IPS DF 4.7 (cell line): ENCODE results near the gene CPEB4.

Source experiments
- DNase-seq: peaks from one replicate; pipeline ENCODE4 v3.0.0-alpha.2; 2013; ENCODE audit warnings: low spot score; ENCODE audit errors: extremely low read depth

CPEB4 gene

DNA sequence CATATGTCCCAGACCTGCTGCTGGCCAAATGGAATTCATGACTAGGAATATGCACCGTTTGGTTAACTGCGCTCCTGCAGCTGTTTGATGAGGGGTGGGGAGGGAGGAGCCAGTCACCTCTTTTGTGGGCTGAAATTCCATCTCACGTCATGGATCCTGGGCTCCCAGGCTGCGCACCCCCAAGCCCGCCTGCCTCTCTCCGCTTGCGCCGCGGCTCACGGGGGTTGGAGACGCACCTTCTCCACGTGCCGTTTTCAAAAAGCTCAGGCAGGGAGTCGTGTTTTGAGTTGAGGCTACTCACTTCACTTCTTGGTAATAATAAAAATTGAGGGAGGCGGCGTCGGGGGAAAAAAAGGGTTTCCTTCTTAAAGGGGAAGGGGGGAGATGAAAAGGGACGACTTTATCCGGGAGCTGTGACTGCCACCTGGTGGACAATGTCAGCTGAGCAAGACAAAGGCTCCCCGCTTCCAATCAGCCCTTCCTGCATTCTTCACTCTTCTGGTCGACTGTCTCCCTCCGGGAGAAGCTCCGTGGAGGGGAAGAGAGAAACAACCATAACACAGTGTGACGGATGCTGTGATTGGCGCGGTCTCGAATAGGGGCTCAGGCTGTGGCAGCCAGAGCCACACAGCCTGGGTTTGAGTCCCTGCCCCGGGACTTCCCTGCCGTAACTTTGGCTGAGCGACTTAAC lies 84.9 kb downstream of the CPEB4 start:
- DNase-seq = peak; percentile 83

DNA sequence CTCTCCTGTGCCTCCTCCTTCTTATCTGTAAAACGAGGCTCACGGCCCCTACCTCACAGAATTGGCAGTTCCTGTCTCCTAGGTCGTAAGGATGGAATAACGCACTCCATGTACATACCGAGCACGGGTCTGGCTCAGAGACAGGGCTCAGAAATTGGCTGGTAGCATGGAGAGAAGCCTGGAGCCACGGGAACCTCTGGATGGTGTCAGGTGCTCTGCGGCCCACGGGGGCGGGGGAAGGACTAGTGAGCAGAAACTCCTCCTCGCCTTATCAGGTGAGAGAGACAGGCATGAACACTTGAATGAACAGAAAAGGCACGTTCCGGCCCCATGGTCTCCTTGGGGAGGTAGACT lies 85.4 kb downstream of the CPEB4 start:
- DNase-seq = no peak

DNA sequence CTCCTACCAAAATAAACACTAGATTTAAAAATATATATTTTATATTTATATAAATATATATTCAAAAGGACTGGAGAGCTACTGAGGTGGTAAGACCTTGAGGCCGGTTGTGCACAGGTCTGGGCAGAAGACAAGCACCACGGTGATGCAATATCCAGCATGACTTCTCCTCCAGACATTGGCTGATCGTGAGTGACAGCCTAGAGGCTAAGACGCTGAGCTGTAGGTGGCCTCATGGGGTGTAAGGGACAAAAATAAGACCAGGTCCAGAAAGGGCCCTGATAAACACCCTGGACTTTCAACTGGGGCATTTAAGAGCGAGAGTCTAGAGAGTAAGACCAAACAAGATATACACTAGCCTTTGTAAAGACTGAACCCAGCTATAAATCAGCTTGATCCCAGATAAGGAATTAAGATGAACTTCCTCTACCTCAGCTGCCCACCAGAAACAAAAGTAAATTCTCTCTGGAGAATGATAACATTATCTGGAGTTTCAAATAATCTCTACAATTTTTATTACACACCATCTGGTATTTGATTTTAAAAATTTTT lies 86.6 kb downstream of the CPEB4 start:
- no peak for DNase-seq

DNA sequence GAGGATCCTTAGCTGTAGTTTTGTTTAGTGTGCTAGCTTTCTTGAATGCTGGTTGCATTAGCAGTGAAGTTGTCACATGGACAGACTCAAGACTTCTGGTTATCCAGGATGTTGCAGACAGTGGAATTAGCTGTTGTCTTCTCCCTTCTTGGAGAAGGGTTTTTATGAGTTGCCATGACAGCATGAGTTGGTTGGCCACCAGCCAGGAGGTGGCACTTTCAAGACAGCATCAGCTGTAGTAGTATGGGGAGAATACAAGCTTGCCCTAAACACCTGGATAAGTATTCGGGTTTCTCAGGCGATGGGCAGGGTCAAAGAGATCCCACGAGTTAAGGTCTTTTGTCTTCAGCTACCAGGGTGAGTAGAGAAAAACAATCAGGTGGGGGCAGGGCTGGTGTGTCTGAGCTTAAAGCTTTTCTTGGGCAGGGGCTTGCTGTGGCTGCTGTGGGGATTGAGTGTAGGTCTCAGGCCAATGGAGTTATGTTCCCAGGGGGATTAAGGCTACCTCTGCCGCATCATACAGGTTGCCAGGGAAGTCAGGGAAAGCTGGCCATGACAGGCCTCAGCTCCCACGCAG lies 93.1 kb downstream of the CPEB4 start:
- no peak for DNase-seq

DNA sequence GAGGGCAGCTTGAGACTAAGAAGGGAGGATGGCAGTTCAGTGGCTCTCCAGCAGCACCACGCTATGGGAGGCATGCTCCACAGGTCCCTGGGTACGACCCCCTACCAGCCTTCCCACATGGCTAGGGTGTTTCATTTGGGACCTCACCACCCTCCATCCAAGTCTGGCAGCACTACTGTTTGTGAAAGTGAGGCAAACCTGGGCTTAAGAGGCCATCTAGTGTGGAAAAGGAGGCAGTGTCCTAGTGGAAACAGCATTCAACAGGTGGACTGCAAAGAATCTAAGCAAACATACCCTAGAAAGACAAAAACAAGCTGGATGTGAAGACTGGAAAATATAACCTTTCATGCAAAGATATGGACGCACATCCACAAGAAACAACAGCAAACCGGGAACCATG lies 96.1 kb downstream of the CPEB4 start:
- DNase-seq = no peak

DNA sequence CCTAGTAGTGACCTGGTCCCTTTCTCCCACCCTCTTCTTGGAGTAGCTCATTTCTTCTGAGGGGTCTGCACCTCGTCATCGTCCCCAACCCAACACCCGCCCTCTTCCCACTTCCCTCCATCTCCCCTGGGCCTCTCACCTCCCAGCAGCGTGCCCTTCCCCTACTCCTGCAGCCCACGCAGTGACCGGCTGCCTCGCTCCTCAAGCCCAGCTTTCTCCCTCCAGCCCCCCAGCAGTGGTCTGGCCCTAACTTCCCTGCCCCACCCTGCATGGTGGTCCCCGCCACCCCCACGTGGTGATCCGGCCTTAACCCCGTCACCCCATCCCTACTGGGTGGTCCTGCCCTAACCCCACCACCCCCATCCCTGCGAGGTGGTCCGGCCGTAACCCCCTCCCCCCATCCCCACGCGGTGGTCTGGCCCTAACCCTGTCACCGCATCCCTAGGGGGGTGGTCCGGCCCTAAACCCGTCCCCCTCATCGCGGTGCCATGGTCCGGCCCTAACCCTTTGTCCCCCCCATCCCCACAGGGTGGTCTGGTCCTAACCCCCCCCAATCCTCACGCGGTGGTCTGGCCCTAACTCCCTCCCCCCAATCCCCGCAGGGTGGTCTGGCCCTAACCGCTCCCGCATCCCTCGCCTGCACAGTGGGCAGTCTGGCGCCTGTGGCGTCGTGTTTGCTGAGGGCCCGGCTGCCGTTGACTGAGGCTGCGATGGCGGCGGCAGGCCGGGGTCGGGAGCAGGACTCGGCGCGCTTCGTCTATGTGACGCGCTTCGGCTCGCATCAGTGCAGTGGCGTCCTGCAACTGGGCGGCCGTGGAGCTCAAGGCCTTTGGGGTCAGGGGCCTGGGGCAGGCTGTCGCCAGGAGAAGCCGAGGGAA lies 100.6 kb downstream of the CPEB4 start, which contains the start of gene C5orf47:
C5orf47 (plus strand) TSS at position 617 of the 878 bp plus-strand sequence; CDS start at position 711, 94 bp downstream.
- no peak for DNase-seq

DNA sequence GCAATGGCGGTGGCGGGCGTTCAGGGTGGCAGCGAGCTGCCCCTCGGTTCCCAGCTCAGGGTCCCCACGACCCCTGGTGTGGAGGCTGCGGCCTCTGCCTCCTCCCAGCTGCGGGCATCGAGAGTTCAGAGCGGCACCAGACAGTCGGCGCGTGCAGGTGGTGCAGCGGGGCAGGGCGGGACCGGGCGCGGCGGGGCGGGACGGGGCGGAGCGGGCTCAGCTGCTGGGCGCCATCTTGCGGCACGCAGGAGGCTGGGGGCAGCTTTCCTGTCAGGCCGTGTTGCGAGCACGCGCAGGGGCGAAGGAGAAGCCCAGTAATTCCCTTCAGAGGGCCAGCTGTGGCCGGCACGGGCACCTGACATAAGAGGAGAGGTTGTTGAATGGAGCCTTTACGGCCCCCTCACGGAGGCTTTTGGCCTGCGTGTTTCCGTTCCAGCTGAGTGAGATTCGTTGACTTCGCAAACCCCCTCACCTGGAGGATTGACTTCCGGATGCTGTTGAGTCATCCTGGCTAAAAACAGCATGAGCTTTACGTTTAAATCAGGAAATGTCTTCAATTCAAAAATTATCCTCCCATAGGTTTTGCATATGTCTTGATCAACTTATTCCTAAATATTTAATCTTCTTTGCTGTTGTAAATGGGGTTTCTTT lies 101.4 kb downstream of the CPEB4 start:
- no peak for DNase-seq

DNA sequence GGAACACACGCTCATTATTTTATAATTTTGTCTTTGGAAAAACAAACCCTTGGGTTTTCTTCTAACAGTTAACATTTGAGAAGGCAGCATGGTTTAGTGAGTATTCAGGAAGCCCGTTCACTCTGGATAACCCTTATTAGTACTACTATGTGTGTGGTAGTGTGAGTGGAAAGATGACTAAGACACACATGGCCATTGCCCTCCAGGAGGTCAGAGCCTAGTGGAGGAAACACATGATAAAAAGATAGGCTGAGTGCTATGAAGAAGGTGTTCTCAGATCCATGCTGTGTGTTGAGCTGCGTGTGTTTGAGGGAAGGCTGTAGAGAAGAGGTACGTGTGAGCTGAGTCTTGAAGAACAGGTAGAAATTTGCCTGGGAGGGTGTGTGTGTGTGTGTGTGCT lies 109.2 kb downstream of the CPEB4 start:
- DNase-seq = no peak

DNA sequence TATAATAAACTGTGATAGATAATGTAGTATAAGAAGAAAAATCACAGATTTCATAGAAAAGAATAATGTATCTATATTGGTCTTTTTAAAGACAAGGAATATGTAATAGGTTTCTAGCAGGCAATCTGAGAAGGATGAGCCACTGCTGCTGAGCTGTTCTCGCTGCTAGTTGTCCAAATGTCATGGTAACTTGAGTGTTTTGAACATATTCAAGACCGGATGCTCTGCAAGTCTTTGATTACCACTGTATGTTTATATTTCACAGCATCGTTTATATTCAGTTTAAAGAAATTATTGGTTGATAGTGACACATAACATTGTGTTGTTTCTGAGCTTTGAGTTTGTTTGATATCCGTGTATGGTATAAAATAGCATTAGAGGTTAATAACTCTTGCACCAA lies 110.4 kb downstream of the CPEB4 start:
- no peak for DNase-seq

DNA sequence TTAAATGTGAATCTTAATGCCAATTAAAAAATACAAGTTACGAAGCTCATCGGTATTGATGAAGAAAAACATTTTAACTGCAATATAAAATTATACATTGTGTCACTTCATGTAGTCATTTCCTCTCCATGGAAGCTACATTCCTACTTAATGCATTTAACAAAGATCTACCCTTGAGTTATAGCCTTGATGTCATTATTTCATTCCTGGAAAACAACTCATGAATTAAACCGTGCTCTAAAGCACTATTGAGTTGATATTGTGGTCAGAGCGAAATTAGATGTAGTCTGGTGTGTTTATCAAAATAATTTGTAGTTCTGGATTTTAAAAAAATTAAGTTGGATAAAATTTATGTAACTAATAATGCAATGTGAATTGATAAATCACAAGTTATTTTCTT lies 111.9 kb downstream of the CPEB4 start:
- DNase-seq = no peak

DNA sequence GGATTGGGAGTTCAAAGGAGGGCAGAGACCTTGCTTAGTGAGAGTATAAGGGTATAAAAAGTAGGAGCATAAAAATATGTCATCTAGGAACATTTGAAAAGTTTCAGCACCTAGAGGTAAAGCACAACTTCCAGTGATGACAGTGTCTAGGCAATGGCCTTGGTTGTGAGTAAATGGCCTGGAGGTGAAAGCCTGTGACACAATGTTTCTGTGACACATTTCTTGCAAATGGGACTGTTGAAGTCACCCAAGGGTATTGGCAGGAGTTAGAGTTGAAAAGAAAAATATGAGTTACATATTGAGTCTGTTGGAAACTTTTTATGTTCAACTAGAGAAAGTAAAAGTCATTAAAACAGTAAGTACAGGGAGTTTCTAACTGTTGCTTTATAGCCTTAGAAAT lies 115.6 kb downstream of the CPEB4 start:
- DNase-seq = no peak

DNA sequence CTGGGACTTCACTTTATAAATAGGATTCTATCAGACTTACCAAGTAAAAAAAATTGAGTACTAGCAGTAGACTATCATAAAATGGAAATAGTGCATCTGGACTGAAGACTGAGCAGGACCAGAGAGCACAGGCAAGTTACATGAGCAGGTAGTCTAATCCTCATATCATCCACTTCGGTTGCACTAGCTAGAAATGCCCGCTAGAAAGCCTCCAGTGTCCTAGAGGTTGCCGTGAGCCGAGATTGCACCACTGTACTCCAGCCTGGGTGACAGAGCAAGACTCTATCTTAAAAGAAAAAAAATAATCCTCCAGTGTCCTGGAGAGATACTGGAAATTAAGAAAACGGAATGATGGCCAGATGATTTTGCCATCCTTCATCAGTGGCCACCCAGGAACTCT lies 120.8 kb downstream of the CPEB4 start:
- no peak for DNase-seq

DNA sequence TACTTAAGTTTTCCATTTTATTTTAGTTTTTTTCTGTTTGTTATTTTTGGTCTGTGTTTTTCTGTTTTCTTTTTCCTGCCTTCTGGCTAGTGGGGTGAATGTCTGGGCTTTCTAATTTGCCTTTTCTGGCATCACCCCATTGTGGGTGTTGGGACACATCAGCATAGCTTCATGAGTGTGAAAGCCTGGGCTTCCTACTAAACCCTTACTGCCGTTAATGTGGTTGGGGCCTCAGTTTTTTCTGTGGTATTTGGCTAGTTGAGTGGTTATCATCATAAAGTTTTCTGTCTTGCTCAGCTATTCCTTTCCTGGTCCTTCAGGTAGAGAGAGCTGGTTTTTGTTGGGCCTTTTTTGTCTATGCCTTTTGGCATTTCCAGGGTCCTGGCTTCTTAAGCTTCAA lies 122.2 kb downstream of the CPEB4 start:
- DNase-seq = no peak

DNA sequence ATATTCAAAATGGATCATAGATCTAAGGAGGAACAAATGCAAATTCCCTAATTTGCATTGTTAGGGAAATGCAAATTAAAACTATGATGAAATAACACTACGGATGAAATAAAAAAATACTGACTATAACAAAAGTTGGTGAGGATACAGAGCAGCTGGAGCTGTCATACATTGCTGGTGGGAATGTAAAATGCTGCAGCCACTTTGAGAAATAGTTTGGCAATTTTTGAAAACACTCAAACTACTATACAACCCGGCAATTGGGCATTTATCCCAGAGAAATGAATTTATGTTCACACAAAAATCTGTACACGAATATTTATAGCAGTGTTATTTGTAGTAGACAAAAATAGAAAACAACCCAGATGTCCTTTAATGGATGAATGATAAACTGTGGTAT lies 123.3 kb downstream of the CPEB4 start:
- no peak for DNase-seq
